Measurements from ENCODE around the gene GPR15LG. TPM values are rescaled to one million over a fixed set of nuclear protein-coding genes. Genes with fewer than 3 reads are reported as not detected.

The GPR15LG gene
- total RNA-seq, 4 donors from 2014 or later: 132 to 352 (median 320) TPM

- intact Hi-C loops (cut with DNase I): no loop called here
- Histone ChIP-seq H3K27ac (no peak overlapping the region), H3K27me3 (peaks cover 0 to 35% (median 6%) of the 10 kb centered on the region in 4 donors), H3K4me1 (peaks cover 0 to 51% (median 12%) of the 10 kb centered on the region in 3 donors), H3K4me3 (no peak overlapping the region), H3K36me3 (peaks cover 0 to 15% (median 0%) of the 10 kb centered on the region in 3 donors), H3K9me3 (no peaks in the 10 kb centered on the region)
- no peak for DNase-seq
- TF ChIP-seq POLR2A (IDR thresholded peaks at IDR 0.05): no peak
- TF ChIP-seq, protein P1, sequence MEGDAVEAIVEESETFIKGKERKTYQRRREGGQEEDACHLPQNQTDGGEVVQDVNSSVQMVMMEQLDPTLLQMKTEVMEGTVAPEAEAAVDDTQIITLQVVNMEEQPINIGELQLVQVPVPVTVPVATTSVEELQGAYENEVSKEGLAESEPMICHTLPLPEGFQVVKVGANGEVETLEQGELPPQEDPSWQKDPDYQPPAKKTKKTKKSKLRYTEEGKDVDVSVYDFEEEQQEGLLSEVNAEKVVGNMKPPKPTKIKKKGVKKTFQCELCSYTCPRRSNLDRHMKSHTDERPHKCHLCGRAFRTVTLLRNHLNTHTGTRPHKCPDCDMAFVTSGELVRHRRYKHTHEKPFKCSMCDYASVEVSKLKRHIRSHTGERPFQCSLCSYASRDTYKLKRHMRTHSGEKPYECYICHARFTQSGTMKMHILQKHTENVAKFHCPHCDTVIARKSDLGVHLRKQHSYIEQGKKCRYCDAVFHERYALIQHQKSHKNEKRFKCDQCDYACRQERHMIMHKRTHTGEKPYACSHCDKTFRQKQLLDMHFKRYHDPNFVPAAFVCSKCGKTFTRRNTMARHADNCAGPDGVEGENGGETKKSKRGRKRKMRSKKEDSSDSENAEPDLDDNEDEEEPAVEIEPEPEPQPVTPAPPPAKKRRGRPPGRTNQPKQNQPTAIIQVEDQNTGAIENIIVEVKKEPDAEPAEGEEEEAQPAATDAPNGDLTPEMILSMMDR (IDR thresholded peaks at IDR 0.05): no peak
- WGBS, 2 donors: 21 to 27% methylated on average over 4 of the region's 4 CpGs
These were observed 22.5 kb downstream of the GPR15LG start for GRCh38 chr10:84196083-84196482.

DNA sequence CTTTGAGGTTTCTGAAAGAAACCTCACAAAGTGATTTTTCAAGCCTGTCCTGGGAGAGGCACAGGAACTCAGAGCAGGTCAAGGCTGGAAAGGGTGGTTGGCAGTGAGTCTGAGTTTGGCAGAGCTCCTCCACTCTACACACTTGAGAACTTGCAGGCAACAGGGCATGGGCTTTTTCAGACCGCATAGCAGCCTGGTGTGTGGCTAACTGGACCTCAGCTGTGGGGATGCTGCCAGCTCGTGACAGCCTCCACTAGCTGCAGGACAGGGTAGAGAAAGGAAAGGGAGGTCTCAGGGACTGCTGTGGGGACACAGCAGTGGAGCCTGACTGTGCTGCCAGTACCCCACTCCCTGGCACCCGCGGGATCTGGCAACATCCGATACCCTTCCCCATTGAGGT lies 23.3 kb downstream of the GPR15LG start:
- intact Hi-C loops (cut with DNase I): no loop called here
- no peak for DNase-seq
- WGBS, 2 donors: 31 to 45% methylated on average over 5 of the region's 5 CpGs

GRCh38 chr10:84197643-84198042 lies 24.0 kb downstream of the GPR15LG start:
- H3K27me3 ChIP-seq: peaks cover 0 to 35% (median 6%) of the 10 kb centered on the region in 4 donors

More for the DNA sequence above, 23.3 kb downstream of the GPR15LG start:
- TF ChIP-seq POLR2A (IDR thresholded peaks at IDR 0.05): no peak
- TF ChIP-seq, protein P1 (IDR thresholded peaks at IDR 0.05): no peak
- Histone ChIP-seq H3K27me3 (peaks cover 0 to 35% (median 6%) of the 10 kb centered on the region in 4 donors), H3K9me3 (no peaks in the 10 kb centered on the region), H3K36me3 (peaks cover 0 to 16% (median 0%) of the 10 kb centered on the region in 3 donors), H3K4me3 (no peak overlapping the region), H3K27ac (no peak overlapping the region), H3K4me1 (peaks cover 0 to 42% (median 10%) of the 10 kb centered on the region in 3 donors)

GRCh38 chr10:84198206-84198915 lies 24.8 kb downstream of the GPR15LG start:
- Histone ChIP-seq H3K9me3 (no peaks in the 10 kb centered on the region), H3K4me1 (peaks cover 0 to 41% (median 10%) of the 10 kb centered on the region in 3 donors), H3K36me3 (peaks cover 0 to 16% (median 0%) of the 10 kb centered on the region in 3 donors), H3K27ac (no peak overlapping the region), H3K27me3 (peaks cover 0 to 28% (median 6%) of the 10 kb centered on the region in 4 donors), H3K4me3 (no peak overlapping the region)
- 82 to 90% methylated on average over 6 to 7 of the region's 7 CpGs for WGBS, 2 donors
- no peak for TF ChIP-seq POLR2A (IDR thresholded peaks at IDR 0.05)
- TF ChIP-seq, protein P1 (IDR thresholded peaks at IDR 0.05): no peak
- no peak for DNase-seq
- intact Hi-C loops (cut with DNase I): no loop called here

More at GRCh38 chr10:84197643-84198042, 24.0 kb downstream of the GPR15LG start:
- no peak for DNase-seq
- H3K4me1 ChIP-seq: peaks cover 0 to 41% (median 10%) of the 10 kb centered on the region in 3 donors
- TF ChIP-seq, protein P1 (IDR thresholded peaks at IDR 0.05): no peak
- TF ChIP-seq POLR2A (IDR thresholded peaks at IDR 0.05): no peak
- H3K4me3 ChIP-seq: no peak overlapping the region
- no peak overlapping the region for H3K27ac ChIP-seq
- intact Hi-C loops (cut with DNase I): no loop called here
- H3K36me3 ChIP-seq: peaks cover 0 to 16% (median 0%) of the 10 kb centered on the region in 3 donors
- WGBS, 2 donors: 49 to 100% methylated on average over 1 to 3 of the region's 5 CpGs
- H3K9me3 ChIP-seq: no peaks in the 10 kb centered on the region

GRCh38 chr10:84200537-84201243 lies 27.1 kb downstream of the GPR15LG start:
- Histone ChIP-seq H3K27me3 (peaks cover 0 to 4% (median 0%) of the 10 kb centered on the region in 4 donors), H3K9me3 (no peaks in the 10 kb centered on the region), H3K4me1 (peaks cover 0 to 20% (median 0%) of the 10 kb centered on the region in 3 donors), H3K36me3 (peaks cover 0 to 16% (median 0%) of the 10 kb centered on the region in 3 donors), H3K27ac (no peak overlapping the region), H3K4me3 (no peak overlapping the region)
- TF ChIP-seq, protein P1 (IDR thresholded peaks at IDR 0.05): no peak
- TF ChIP-seq POLR2A (IDR thresholded peaks at IDR 0.05): no peak
- intact Hi-C loops (cut with DNase I): no loop called here
- WGBS, 2 donors: 63 to 88% methylated on average over 6 to 7 of the region's 11 CpGs
- no peak for DNase-seq
